HG02678 (cell line): ENCODE data around the gene WNT16.
"Not testable (repeated sequence)": the region's sequence is repeated elsewhere in the genome, so short reads cannot be mapped to it uniquely, and the experiment has no call there.

Source experiments
- ATAC-seq: cut with Tn5 transposase; IDR thresholded peaks from one replicate; pipeline ENCODE4 v1.9.1; 2021; ENCODE audit warnings: mild to moderate bottlenecking, moderate library complexity; ENCODE audit not compliant: unreplicated experiment

WNT16 gene

GRCh38 chr7:121305109-121305508, 23.7 kb upstream of the WNT16 start:
- ATAC-seq: no peak

GRCh38 chr7:121306565-121306964, 22.2 kb upstream of the WNT16 start:
- ATAC-seq: no peak

GRCh38 chr7:121307021-121307574, 21.7 kb upstream of the WNT16 start:
- ATAC-seq: no peak

- ATAC-seq: no peak
These were observed 15.5 kb upstream of the WNT16 start for GRCh38 chr7:121313220-121313792.

- ATAC-seq: peak; percentile 90
These were observed 14.8 kb upstream of the WNT16 start for GRCh38 chr7:121313793-121314676.

GRCh38 chr7:121315170-121315569, 13.6 kb upstream of the WNT16 start:
- ATAC-seq: not testable (repeated sequence)

GRCh38 chr7:121322460-121322859, 6.3 kb upstream of the WNT16 start:
- no peak for ATAC-seq

- ATAC-seq: no peak
These were observed 5.1 kb upstream of the WNT16 start for GRCh38 chr7:121323515-121324302.

GRCh38 chr7:121327671-121328070, 1.1 kb upstream of the WNT16 start:
- ATAC-seq: no peak

- peak; percentile 59 for ATAC-seq
These were observed 622 bp downstream of the WNT16 start for GRCh38 chr7:121329191-121330052.

- ATAC-seq: peak; percentile 38
These were observed 1.4 kb downstream of the WNT16 start for GRCh38 chr7:121330053-121330833.

GRCh38 chr7:121331048-121331447, 2.2 kb downstream of the WNT16 start:
- no peak for ATAC-seq

GRCh38 chr7:121331574-121331973, 2.8 kb downstream of the WNT16 start:
- ATAC-seq: no peak

- no peak for ATAC-seq
These were observed 5.6 kb downstream of the WNT16 start for GRCh38 chr7:121334376-121334775.

GRCh38 chr7:121334875-121335648, 6.3 kb downstream of the WNT16 start:
- no peak for ATAC-seq

GRCh38 chr7:121336579-121336978, 7.8 kb downstream of the WNT16 start:
- no peak for ATAC-seq

- ATAC-seq: no peak
These were observed 8.6 kb downstream of the WNT16 start for GRCh38 chr7:121337398-121337797.

GRCh38 chr7:121339082-121339481, 10.3 kb downstream of the WNT16 start:
- no peak for ATAC-seq

- no peak for ATAC-seq
These were observed 13.1 kb downstream of the WNT16 start for GRCh38 chr7:121341933-121342332.
